Measurements from ENCODE around the gene DIS3L2.
"Not testable (repeated sequence)": the region's sequence is repeated elsewhere in the genome, so short reads cannot be mapped to it uniquely, and the experiment has no call there.

The DIS3L2 gene

DNA sequence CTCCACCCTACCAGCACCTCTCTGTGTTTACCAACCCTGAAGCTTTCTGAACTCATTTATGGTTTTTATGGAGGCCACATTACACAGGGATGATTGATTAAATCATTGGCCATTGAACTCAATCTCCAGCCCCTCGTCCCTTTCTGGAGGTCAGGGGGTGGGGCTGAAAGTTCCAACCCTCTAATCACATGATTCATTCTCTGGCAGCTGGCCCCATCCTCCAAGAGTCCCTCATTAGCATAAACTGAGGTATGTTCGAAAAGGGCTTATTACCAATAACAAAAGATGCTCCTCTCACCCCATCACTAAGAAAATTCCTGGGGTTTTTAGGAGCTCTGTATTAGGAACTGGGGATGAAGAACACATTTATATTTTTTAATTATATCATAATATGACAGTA lies 92.3 kb downstream of the DIS3L2 start:
- no peak for DNase-seq (ENCODE audit: low spot score)

GRCh38 chr2:232058063-232058877 lies 96.8 kb downstream of the DIS3L2 start:
- no peak for DNase-seq (ENCODE audit: low spot score)

DNA sequence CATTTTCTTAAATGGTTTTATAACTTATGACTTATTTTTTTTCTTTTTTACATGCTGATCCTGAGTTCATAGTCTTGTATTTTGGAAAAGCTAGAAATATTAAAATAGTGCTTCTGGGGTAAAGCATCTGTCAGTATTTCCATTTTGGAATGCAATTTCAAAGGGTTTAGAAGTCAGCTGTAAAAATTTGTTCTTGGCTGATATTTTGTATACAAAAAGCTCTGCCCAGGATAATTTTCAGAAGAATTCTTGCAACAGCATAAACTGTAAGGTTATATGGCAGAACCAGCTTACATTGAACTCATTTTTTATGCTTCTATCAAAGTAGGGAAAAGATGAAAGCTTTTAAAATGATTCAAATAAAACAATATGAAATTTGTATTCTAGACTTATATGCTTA lies 97.4 kb downstream of the DIS3L2 start:
- DNase-seq (ENCODE audit: low spot score), result no peak

- DNase-seq (ENCODE audit: low spot score), result no peak
Measured at GRCh38 chr2:232061265-232061664, 99.8 kb downstream of the DIS3L2 start.

- DNase-seq (ENCODE audit: low spot score), result no peak
Measured at GRCh38 chr2:232073026-232073425, 111.5 kb downstream of the DIS3L2 start.

- no peak for DNase-seq (ENCODE audit: low spot score)
Measured at GRCh38 chr2:232073699-232074098, 112.2 kb downstream of the DIS3L2 start.

GRCh38 chr2:232075080-232075479 lies 113.6 kb downstream of the DIS3L2 start:
- DNase-seq (ENCODE audit: low spot score), result no peak

DNA sequence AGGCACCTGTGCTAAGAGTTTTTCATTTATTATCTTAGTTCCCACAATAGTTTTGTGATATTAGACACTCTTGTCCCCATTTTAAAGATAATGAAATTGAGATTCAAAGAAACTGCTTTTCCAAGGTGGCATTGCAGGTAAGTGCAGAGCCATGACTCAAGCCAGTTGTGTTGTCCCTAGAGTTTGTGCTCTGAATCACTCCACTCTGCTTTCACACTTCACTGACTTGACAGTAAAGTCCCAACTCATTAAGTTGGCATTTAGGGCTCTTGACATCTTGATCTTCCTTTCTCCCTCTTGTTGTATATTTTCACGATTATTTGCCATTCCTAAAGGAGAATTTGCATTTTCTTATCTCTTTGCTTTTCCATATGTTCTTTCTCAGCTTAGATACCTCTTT lies 114.3 kb downstream of the DIS3L2 start:
- no peak for DNase-seq (ENCODE audit: low spot score)

GRCh38 chr2:232076272-232076671 lies 114.8 kb downstream of the DIS3L2 start:
- DNase-seq (ENCODE audit: low spot score), result no peak

DNA sequence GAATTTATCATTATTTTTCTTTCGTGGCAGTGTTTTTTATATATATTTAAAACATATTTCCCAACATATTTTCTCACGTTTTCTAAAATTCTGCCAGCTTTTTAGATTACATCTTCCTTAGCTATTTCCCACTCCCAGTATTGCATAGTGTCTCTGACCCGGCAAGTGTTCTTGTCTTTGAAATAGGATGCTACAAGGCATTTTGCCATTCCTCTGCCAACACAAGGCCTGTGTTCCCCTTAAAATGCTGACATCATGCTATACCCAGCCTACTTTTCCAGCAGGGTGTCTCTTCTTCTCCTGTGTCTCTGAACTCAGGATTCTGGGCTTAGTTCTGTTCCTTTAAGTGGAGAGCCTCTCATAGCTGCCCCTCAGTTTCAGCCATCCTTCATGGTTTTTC lies 115.2 kb downstream of the DIS3L2 start:
- DNase-seq (ENCODE audit: low spot score), result no peak

DNA sequence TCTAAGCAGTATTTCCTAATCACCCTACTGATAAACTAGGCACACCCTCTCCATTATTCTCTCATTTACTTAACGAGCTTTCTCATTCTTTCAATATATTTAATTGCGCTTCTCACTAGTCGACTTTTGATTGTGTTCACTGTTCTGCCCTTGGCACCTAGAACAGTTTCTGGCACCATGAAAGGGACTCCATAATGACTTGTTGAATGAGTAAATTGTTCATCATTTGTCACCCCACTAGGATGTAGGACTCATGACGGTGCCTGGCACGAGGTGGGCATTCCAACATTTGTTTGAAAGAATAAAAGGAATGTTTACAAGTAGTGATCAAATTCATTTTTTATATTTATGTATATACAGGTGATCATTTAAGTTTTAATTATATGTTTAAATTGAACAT lies 123.7 kb downstream of the DIS3L2 start:
- DNase-seq (ENCODE audit: low spot score), result no peak

DNA sequence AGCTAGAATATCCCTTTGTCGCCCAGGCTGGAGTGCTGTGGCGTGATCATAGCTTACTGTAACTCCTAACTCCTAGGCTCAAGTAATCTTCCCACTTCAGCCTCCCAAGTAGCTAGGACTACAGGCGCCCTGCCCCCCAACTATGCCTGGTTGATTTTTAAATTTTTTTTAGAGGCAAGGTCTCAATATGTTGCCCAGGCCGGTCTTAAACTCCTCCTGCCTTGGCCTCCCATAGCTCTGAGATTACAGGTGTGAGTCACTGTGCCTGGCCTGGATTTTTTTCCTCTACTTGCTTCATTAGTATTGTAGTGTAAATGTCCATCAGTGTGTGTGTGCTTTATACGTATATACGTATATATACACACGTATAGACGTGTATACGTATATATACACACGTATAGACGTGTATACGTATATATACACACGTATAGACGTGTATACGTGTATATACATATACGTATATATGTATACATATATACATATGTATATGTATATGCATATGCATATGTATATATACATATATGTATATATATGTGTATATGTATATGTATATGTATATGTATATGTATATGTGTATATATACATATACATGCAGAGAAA lies 124.4 kb downstream of the DIS3L2 start:
- no peak for DNase-seq (ENCODE audit: low spot score)

- DNase-seq (ENCODE audit: low spot score), result no peak
Measured at GRCh38 chr2:232088771-232089170, 127.3 kb downstream of the DIS3L2 start.

- DNase-seq (ENCODE audit: low spot score), result no peak
Measured at GRCh38 chr2:232094201-232094600, 132.7 kb downstream of the DIS3L2 start.

GRCh38 chr2:232094883-232095282 lies 133.4 kb downstream of the DIS3L2 start:
- no peak for DNase-seq (ENCODE audit: low spot score)

DNA sequence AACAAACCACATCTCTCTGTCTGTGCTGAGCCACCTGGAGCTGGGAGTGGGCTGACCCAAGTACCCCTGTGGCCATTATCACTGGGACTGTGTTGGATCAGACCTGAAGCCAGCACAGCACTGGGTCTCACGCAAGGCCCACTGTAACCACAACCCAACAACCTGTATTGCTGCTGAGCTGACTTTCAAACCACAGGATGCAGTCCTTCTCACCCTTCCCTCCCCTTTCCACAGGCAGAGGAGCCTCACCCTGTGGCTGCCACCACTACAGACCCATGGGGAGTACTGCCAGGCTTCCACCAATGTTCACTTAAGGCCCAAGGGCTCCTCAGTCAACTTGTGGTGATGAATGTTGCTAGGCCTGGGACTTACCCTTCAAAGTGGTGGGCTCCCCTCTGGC lies 135.7 kb downstream of the DIS3L2 start:
- no peak for DNase-seq (ENCODE audit: low spot score)

DNA sequence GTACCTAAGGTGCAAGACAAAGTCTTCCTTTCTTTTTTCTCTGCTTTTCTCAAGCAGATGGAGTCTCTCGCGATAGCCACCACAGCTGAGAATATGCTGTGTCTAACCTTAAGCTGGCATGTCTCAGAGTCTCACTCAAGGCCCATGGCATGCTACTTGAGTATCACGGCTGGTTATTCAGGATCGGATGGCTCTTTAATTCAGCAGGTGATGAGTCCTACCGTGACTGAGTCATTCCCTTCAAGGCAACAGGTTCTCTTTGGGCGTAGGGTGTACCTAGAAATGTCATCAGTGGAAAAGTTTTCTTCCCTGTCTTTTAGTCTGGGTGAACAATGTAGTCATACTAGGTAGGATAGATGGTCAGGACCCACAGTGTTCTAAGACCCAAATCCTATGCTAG lies 136.2 kb downstream of the DIS3L2 start:
- DNase-seq (ENCODE audit: low spot score), result no peak

- DNase-seq (ENCODE audit: low spot score), result no peak
Measured at GRCh38 chr2:232102380-232102779, 140.9 kb downstream of the DIS3L2 start.

- no peak for DNase-seq (ENCODE audit: low spot score)
Measured at GRCh38 chr2:232103140-232103737, 141.7 kb downstream of the DIS3L2 start.

- no peak for DNase-seq (ENCODE audit: low spot score)
Measured at GRCh38 chr2:232104076-232104646, 142.6 kb downstream of the DIS3L2 start.

DNA sequence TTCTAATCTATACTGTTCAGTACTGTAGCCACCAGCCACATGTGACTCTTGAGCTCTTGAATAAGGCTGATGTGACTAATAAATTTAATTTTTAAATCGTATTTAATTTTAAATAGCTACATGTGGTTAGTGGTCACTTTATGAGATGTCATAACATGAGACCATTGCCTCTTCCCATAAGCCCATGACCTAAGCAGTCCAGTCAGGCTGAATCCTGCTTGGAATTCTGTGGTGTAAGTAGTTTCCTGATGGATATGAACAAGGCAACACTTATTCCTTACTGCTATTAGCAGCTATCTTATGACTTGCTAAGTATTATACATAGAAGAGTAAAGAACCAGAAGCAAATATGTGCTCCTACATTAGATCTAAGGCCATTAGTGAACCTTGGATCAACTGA lies 150.0 kb downstream of the DIS3L2 start:
- no peak for DNase-seq (ENCODE audit: low spot score)

- DNase-seq (ENCODE audit: low spot score), result no peak
Measured at GRCh38 chr2:232113821-232114220, 152.3 kb downstream of the DIS3L2 start.

- DNase-seq (ENCODE audit: low spot score), result not testable (repeated sequence)
Measured at GRCh38 chr2:232115728-232116361, 154.3 kb downstream of the DIS3L2 start.
